Measurements from ENCODE around the gene BICRA.

- TF ChIP-seq CTCF (conservative IDR thresholded peaks at IDR 0.05; ENCODE audit: low read depth, low read length) (no peak), RAD21 (IDR thresholded peaks at IDR 0.05; ENCODE audit: low read length) (0 out of 2 replicates have a peak, but pooled peaks have one; percentile 10), POLR2A (IDR thresholded peaks at IDR 0.05; ENCODE audit: low read depth, low read length) (no peak), CEBPB (IDR thresholded peaks at IDR 0.05; ENCODE audit: low read depth, low read length) (no peak), SMC3 (IDR thresholded peaks at IDR 0.05; ENCODE audit: low read depth, low read length) (no peak), FOS (IDR thresholded peaks at IDR 0.05; ENCODE audit: low read depth, low read length) (no peak), RFX5 (IDR thresholded peaks at IDR 0.05; ENCODE audit: low read depth, low read length) (no peak), MAZ (IDR thresholded peaks at IDR 0.05; ENCODE audit: borderline replicate concordance, low read depth, low read length) (no peak), RCOR1 (IDR thresholded peaks at IDR 0.05; ENCODE audit: insufficient replicate concordance, low read length) (no peak), MAFK (IDR thresholded peaks at IDR 0.05; ENCODE audit: low read depth, low read length) (no peak), BHLHE40 (IDR thresholded peaks at IDR 0.05; ENCODE audit: low read depth, low read length) (0 out of 2 replicates have a peak, but pooled peaks have one; percentile 3), CHD1 (IDR thresholded peaks at IDR 0.05; ENCODE audit: low read depth, low read length) (no peak; the same call in 1 of the 2 replicates), MXI1 (IDR thresholded peaks at IDR 0.05; ENCODE audit: borderline replicate concordance, low read depth, low read length) (no peak), ELK1 (IDR thresholded peaks at IDR 0.05; ENCODE audit: borderline replicate concordance, low read depth, low read length) (no peak)
These were observed 54.5 kb downstream of the BICRA start for GRCh38 chr19:47663435-47663910.
